Neural cell (in vitro differentiated cells): ENCODE measurements around the gene ZNF583. TPM values are rescaled to one million over a fixed set of nuclear protein-coding genes. Genes with fewer than 3 reads are reported as not detected.

ENCODE experiments used
- H2AFZ ChIP-seq: fragments of 200-600, 300-800 bp; sonication (generic), shearing (Covaris generic); 2 replicates; pipeline ENCODE4 v1.6.0; 2014; ENCODE audit warnings: low read depth, mild to moderate bottlenecking, antibody characterized with exemption, low read length, moderate library complexity
- H3F3A ChIP-seq: fragments of 200-600 bp; shearing (Covaris generic); 2 replicates; pipeline ENCODE4 v1.6.1; 2016; ENCODE audit warnings: mild to moderate bottlenecking, moderate library complexity, mixed read lengths, antibody characterized with exemption, low read length; ENCODE audit not compliant: insufficient read depth, poor library complexity, severe bottlenecking
- H3K27ac ChIP-seq: fragments of 200-600, 300-800 bp; sonication (generic), shearing (Covaris generic); 2 replicates; pipeline ENCODE4 v1.5.1; 2014; ENCODE audit warnings: mild to moderate bottlenecking, low read length, moderate library complexity
- H3K27me3 ChIP-seq: fragments of 300-800, 200-600 bp; sonication (generic), shearing (Covaris generic); 2 replicates; pipeline ENCODE4 v1.6.0; 2014; ENCODE audit warnings: mild to moderate bottlenecking, low read depth, low read length, moderate library complexity; ENCODE audit not compliant: insufficient read depth
- H3K36me3 ChIP-seq: fragments of 300-800, 200-600 bp; sonication (generic), shearing (Covaris generic); 2 replicates; pipeline ENCODE4 v1.5.1; 2014; ENCODE audit warnings: mild to moderate bottlenecking, antibody characterized with exemption, low read length, moderate library complexity; ENCODE audit not compliant: insufficient read depth
- H3K4me2 ChIP-seq: fragments of 300-800, 200-600 bp; sonication (generic), shearing (Covaris generic); 2 replicates; pipeline ENCODE4 v1.6.0; 2014; ENCODE audit warnings: mild to moderate bottlenecking, low read length
- H3K4me3 ChIP-seq: fragments of 300-800, 200-600 bp; sonication (generic), shearing (Covaris generic); 2 replicates; pipeline ENCODE4 v1.5.1; 2014; ENCODE audit warnings: mild to moderate bottlenecking, low read length, moderate library complexity
- H3K79me2 ChIP-seq: fragments of 200-600 bp; shearing (Covaris generic); replicated peaks from 2 replicates; pipeline ENCODE4 v1.6.0; 2014; ENCODE audit warnings: mild to moderate bottlenecking, low read length, moderate library complexity; ENCODE audit not compliant: insufficient read depth
- H3K9ac ChIP-seq: fragments of 300-800, 200-600 bp; sonication (generic), shearing (Covaris generic); 2 replicates; pipeline ENCODE4 v1.6.1; 2016; ENCODE audit warnings: mild to moderate bottlenecking, low read length, mixed read lengths
- H3K9me2 ChIP-seq: fragments of 200-600 bp; shearing (Covaris generic); 2 replicates; pipeline ENCODE4 v1.6.1; 2016; ENCODE audit warnings: mild to moderate bottlenecking, low read length, mixed read lengths; ENCODE audit not compliant: insufficient read depth
- H3K9me3 ChIP-seq: fragments of 200-600, 300-800 bp; sonication (generic), shearing (Covaris generic); 2 replicates; pipeline ENCODE4 v1.6.1; 2016; ENCODE audit warnings: mild to moderate bottlenecking, mixed run types, low read length, moderate library complexity, mixed read lengths
- H4K20me1 ChIP-seq: fragments of 200-600 bp; shearing (Covaris generic); 2 replicates; pipeline ENCODE4 v1.6.1; 2016; ENCODE audit warnings: mild to moderate bottlenecking, mixed run types; ENCODE audit not compliant: insufficient read depth
- EP300 ChIP-seq: fragments of 450-650 bp; conservative IDR thresholded peaks from 2 replicates; pipeline ENCODE4 v1.6.1; 2014; ENCODE audit warnings: antibody characterized with exemption, mild to moderate bottlenecking, moderate library complexity; ENCODE audit not compliant: poor library complexity, severe bottlenecking
- EZH2 ChIP-seq: fragments of 200-600, 300-800 bp; shearing (Covaris generic), sonication (generic); IDR thresholded peaks from 2 replicates; pipeline ENCODE4 v1.6.1; 2014; ENCODE audit warnings: antibody characterized with exemption, low read length, borderline replicate concordance, mild to moderate bottlenecking; ENCODE audit not compliant: insufficient read depth, poor library complexity, severe bottlenecking
- MXI1 ChIP-seq: fragments of 450-650 bp; conservative IDR thresholded peaks from 2 replicates; pipeline ENCODE4 v1.6.1; 2014; ENCODE audit warnings: antibody characterized with exemption, mild to moderate bottlenecking; ENCODE audit not compliant: poor library complexity, severe bottlenecking
- POLR2AphosphoS5 ChIP-seq: IDR thresholded peaks from 2 replicates; pipeline ENCODE4 v1.6.1; 2012
- RAD21 ChIP-seq: fragments of 450-650 bp; conservative IDR thresholded peaks from 2 replicates; pipeline ENCODE4 v1.6.1; 2014; ENCODE audit warnings: antibody characterized with exemption, mild to moderate bottlenecking, moderate library complexity
- SMC3 ChIP-seq: fragments of 450-650 bp; conservative IDR thresholded peaks from 2 replicates; pipeline ENCODE4 v1.6.1; 2014; ENCODE audit warnings: antibody characterized with exemption, mild to moderate bottlenecking, moderate library complexity; ENCODE audit not compliant: poor library complexity
- TAF1 ChIP-seq: IDR thresholded peaks from 2 replicates; pipeline ENCODE4 v1.6.1; 2012; ENCODE audit warnings: low read depth
- polyA plus RNA-seq: library from polyadenylated mRNA; depleted of rRNA; stranded (reverse); fragments of >200 nt; gene quantifications from 2 replicates; pipeline ENCODE4 v1.2.3, GENCODE V29; 2014
- TF ChIP-seq, protein P1 (sequence below): fragments of 450-650 bp; IDR thresholded peaks from 2 replicates; pipeline ENCODE4 v1.5.1; 2014; ENCODE audit warnings: antibody characterized with exemption, mild to moderate bottlenecking, moderate library complexity; ENCODE audit not compliant: poor library complexity, severe bottlenecking
- TF ChIP-seq, protein P2 (sequence below): IDR thresholded peaks from 2 replicates; pipeline ENCODE4 v1.6.1; 2012; ENCODE audit warnings: borderline replicate concordance

ZNF583 gene
- polyA plus RNA-seq, 1 donor from 2014 or later, result 31.5 TPM

DNA sequence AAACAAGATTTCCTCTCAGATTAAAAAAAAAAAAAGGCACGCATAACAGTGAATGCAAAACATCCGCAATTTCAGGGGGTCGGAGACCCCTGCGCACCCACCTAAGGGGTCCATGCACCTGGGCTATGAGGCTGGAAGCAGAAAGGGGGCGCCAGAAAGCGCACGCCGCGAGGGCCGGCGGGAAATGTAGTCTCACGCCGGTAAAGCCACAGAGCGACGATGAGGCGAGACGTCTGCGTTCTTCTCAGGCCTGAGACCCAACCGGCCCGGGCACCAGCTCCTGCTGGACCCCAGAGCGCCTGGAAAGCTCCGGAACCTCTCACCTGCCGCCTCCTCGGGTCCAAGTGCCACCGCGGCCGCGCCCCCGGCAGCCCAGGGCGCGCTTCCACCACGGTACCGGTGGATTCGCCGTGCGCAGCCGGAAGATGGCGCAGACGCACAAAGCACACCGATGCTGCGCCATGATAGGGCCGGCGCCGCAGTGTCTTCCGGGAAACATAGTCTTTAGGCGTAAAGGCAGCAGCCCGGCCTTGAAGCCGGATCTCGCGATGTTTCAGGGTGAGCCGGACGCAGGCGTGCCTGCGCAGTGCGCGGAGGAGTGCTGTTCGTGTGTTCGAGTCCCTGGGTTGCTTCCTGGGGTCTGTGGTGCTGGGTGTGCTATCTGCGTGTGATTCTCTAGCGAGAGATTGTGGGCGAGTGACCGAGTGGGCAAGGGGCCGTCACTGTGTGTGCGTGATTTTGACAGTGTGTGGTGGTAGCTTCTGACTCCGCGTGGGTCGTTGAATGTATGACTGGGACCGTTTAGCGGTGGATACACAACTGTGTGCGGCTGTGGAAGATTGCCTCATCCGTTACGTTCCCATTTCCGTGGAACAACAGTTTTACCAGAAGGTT lies 10.8 kb upstream of the ZNF583 start, which contains the start of gene ZNF582:
TSS of gene ZNF582 (minus strand) at position 416 of the 894 bp plus-strand sequence. CDS start 1,782 bp downstream, outside the sequence.
- H3K9ac ChIP-seq, result peak within 1 kb of the TSS; percentile 94
- no peaks in the 10 kb centered on the region for H3K27me3 ChIP-seq
- peak within 1 kb of the TSS; percentile 80 for H3K4me3 ChIP-seq
- no peaks in the 10 kb centered on the region for H3K9me2 ChIP-seq
- H3K36me3 ChIP-seq, result no peaks in the 10 kb centered on the region
- H3K9me3 ChIP-seq, result no peaks in the 10 kb centered on the region
- H3K79me2 ChIP-seq, result no peaks in the 10 kb centered on the region
- TF ChIP-seq EZH2 (no peak), TAF1 (no peak), MXI1 (peak; percentile 88), RAD21 (peak; percentile 72), EP300 (peak; percentile 69), SMC3 (peak; percentile 75), POLR2AphosphoS5 (peak; percentile 87)
- TF ChIP-seq, protein P1, sequence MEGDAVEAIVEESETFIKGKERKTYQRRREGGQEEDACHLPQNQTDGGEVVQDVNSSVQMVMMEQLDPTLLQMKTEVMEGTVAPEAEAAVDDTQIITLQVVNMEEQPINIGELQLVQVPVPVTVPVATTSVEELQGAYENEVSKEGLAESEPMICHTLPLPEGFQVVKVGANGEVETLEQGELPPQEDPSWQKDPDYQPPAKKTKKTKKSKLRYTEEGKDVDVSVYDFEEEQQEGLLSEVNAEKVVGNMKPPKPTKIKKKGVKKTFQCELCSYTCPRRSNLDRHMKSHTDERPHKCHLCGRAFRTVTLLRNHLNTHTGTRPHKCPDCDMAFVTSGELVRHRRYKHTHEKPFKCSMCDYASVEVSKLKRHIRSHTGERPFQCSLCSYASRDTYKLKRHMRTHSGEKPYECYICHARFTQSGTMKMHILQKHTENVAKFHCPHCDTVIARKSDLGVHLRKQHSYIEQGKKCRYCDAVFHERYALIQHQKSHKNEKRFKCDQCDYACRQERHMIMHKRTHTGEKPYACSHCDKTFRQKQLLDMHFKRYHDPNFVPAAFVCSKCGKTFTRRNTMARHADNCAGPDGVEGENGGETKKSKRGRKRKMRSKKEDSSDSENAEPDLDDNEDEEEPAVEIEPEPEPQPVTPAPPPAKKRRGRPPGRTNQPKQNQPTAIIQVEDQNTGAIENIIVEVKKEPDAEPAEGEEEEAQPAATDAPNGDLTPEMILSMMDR, result peak; percentile 99
- TF ChIP-seq, protein P2, sequence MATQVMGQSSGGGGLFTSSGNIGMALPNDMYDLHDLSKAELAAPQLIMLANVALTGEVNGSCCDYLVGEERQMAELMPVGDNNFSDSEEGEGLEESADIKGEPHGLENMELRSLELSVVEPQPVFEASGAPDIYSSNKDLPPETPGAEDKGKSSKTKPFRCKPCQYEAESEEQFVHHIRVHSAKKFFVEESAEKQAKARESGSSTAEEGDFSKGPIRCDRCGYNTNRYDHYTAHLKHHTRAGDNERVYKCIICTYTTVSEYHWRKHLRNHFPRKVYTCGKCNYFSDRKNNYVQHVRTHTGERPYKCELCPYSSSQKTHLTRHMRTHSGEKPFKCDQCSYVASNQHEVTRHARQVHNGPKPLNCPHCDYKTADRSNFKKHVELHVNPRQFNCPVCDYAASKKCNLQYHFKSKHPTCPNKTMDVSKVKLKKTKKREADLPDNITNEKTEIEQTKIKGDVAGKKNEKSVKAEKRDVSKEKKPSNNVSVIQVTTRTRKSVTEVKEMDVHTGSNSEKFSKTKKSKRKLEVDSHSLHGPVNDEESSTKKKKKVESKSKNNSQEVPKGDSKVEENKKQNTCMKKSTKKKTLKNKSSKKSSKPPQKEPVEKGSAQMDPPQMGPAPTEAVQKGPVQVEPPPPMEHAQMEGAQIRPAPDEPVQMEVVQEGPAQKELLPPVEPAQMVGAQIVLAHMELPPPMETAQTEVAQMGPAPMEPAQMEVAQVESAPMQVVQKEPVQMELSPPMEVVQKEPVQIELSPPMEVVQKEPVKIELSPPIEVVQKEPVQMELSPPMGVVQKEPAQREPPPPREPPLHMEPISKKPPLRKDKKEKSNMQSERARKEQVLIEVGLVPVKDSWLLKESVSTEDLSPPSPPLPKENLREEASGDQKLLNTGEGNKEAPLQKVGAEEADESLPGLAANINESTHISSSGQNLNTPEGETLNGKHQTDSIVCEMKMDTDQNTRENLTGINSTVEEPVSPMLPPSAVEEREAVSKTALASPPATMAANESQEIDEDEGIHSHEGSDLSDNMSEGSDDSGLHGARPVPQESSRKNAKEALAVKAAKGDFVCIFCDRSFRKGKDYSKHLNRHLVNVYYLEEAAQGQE, result peak; percentile 84
- no peaks in the 10 kb centered on the region for H4K20me1 ChIP-seq
- H2AFZ ChIP-seq, result peak within 1 kb of the TSS; percentile 88
- peak within 1 kb of the TSS; percentile 91 for H3K4me2 ChIP-seq
- peak within 1 kb of the TSS; percentile 94 for H3K27ac ChIP-seq
- H3F3A ChIP-seq, result no peaks in the 10 kb centered on the region

DNA sequence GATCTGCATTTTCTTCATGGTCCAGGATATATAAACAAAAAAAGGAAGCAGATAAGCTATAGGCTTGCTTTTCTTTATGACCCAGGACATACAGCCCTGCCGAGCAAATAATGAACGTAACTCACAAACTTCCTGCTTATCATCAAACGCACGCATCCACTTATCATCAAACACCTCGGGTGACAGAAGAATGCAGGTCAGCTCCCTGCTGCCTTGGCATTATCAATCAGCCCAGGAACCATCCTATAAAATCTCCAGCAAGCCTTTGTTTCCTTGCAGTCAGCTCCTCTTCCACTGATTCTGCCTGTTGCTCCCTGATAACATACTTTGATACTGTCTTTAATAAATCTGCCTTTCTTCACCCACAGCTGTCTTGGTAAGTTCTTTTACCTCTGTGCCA lies 5.3 kb upstream of the ZNF583 start:
- no peak overlapping the region for H3K27ac ChIP-seq
- peaks cover 3% of the 10 kb centered on the region for H3K36me3 ChIP-seq
- no peak overlapping the region for H3K4me2 ChIP-seq
- H3K9me3 ChIP-seq, result no peaks in the 10 kb centered on the region
- H2AFZ ChIP-seq, result no peak overlapping the region
- TF ChIP-seq EP300 (no peak), SMC3 (no peak)
- TF ChIP-seq, protein P1, result no peak
- H3K79me2 ChIP-seq, result peaks cover 12% of the 10 kb centered on the region
- H3F3A ChIP-seq, result no peaks in the 10 kb centered on the region
- H3K9me2 ChIP-seq, result no peaks in the 10 kb centered on the region
- H3K4me3 ChIP-seq, result no peak overlapping the region
- H4K20me1 ChIP-seq, result no peaks in the 10 kb centered on the region
- H3K27me3 ChIP-seq, result no peaks in the 10 kb centered on the region
- H3K9ac ChIP-seq, result no peak overlapping the region
